ENCODE data around the gene ALG1L2. TPM values are rescaled to one million over a fixed set of nuclear protein-coding genes. Genes with fewer than 3 reads are reported as not detected.
"Not testable (repeated sequence)": the region's sequence is repeated elsewhere in the genome, so short reads cannot be mapped to it uniquely, and the experiment has no call there.

The ALG1L2 gene
- total RNA-seq, 1 donor from 2014 or later = 3.5 TPM

DNA sequence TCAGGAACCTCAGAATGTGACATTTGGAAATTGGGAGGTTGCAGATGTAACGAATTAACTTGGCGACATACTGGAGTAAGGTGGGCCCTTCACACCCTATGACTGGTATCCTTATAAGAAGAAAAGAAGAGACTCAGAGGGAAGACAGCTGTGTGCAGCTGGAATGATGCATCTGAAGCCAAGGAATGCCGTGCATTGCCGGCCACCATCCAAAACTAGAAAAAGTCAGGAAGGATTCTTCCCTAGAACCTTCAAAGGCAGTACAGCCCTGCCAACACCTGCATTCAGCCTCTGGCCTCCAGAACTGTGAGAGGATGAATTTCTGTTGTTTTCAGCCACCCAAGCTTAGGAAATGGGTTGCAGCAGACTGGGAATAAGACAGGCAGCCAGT, 23.4 kb upstream of the ALG1L2 start:
- H3K36me3 Mint-ChIP-seq (ENCODE audit: low read depth); H3K27ac Mint-ChIP-seq; ATAC-seq (ENCODE audit: low read depth); DNase-seq; intact Hi-C loops (cut with micrococcal nuclease); CTCF ChIA-PET; H3K4me1 Mint-ChIP-seq; H3K4me3 Mint-ChIP-seq; POLR2A ChIA-PET; H3K27me3 Mint-ChIP-seq; H3K9me3 Mint-ChIP-seq: not testable (repeated sequence)

DNA sequence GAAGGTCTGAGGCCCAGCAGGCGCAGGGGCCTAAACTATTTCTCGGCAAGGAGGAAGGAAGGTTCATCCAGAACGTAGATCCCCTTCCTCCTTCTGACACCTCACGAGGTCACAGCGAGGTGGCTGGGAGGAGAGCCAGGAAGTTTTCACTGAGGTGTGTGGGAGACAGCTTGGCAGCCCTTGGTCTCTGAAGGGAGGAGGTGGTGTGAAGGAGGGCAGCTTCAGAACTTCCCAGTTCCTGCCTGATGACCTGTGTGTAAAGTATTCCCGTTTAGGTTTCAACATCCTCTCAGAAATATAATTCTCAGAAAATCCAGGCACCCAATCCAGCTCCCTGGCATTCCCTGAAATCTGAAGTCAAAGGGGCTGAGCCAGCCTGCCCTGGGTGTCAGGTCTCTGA, 22.9 kb upstream of the ALG1L2 start:
- H3K27ac Mint-ChIP-seq; CTCF ChIA-PET; ATAC-seq (ENCODE audit: low read depth); H3K27me3 Mint-ChIP-seq; POLR2A ChIA-PET; DNase-seq; H3K4me3 Mint-ChIP-seq; H3K9me3 Mint-ChIP-seq; H3K4me1 Mint-ChIP-seq; H3K36me3 Mint-ChIP-seq (ENCODE audit: low read depth); intact Hi-C loops (cut with micrococcal nuclease): not testable (repeated sequence)

DNA sequence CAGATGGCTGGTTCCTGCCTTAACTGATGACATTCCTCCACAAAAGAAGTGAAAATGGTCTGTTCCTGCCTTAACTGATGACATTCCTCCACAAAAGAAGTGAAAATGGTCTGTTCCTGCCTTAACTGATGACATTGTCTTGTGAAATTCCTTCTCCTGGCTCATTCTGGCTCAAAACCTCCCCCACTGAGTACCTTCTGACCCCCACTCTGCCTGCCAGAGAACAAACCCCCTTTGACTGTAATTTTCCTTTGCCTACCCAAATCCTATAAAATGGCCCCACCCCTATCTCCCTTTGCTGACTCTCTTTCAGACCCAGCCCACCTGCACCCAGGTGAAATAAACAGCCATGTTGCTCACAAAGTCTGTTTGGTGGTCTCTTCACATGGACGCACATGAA, 22.5 kb upstream of the ALG1L2 start:
- H3K27me3 Mint-ChIP-seq; CTCF ChIA-PET; intact Hi-C loops (cut with micrococcal nuclease); POLR2A ChIA-PET; H3K4me3 Mint-ChIP-seq; H3K4me1 Mint-ChIP-seq; H3K36me3 Mint-ChIP-seq (ENCODE audit: low read depth); H3K9me3 Mint-ChIP-seq; ATAC-seq (ENCODE audit: low read depth); DNase-seq; H3K27ac Mint-ChIP-seq: not testable (repeated sequence)

DNA sequence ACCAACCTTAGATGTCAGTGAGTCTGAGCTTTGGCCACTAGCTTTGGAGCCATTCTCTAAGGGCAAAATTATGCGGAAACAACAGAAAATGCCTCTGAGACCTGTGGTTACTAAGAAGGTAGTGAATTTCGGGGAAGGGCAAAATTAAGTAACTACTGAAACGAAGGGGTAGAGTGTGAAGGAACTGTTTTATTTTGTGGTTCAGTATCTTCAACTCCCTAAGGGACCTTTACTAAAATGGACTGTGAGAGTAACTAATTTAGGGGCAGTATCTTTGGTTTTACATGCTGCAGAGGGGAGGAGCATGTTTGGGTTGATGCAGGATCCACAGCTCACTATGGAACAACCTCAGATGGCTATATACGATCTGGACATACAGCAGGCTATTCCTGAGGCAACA, 8.0 kb upstream of the ALG1L2 start:
- intact Hi-C loops (cut with micrococcal nuclease) = no loop called here
- Mint-ChIP-seq H3K27me3 (no peaks in the 10 kb centered on the region), H3K9me3 (peaks cover 2% of the 10 kb centered on the region), H3K36me3 (ENCODE audit: low read depth) (no peaks in the 10 kb centered on the region), H3K4me3 (no peak overlapping the region), H3K4me1 (no peaks in the 10 kb centered on the region), H3K27ac (no peak overlapping the region)
- ChIA-PET POLR2A (no interaction called here), CTCF (no interaction called here)
- DNase-seq (no peak), ATAC-seq (ENCODE audit: low read depth) (no peak)
- TF ChIP-seq CTCF (IDR thresholded peaks at IDR 0.05) = no peak

- ChIA-PET CTCF (no interaction called here), POLR2A (no interaction called here)
- intact Hi-C loops (cut with micrococcal nuclease) = no loop called here
- Mint-ChIP-seq H3K36me3 (ENCODE audit: low read depth) (no peaks in the 10 kb centered on the region), H3K27ac (no peak overlapping the region), H3K9me3 (peaks cover 2% of the 10 kb centered on the region), H3K4me3 (no peak overlapping the region), H3K4me1 (no peaks in the 10 kb centered on the region), H3K27me3 (peaks cover 11% of the 10 kb centered on the region)
- no peak for TF ChIP-seq CTCF (IDR thresholded peaks at IDR 0.05)
- no peak for ATAC-seq (ENCODE audit: low read depth)
- DNase-seq = no peak
Observed at GRCh38 chr3:130077636-130078035, 4.0 kb upstream of the ALG1L2 start.

- intact Hi-C loops (cut with micrococcal nuclease); ATAC-seq (ENCODE audit: low read depth); H3K27ac Mint-ChIP-seq; CTCF ChIA-PET; H3K9me3 Mint-ChIP-seq; H3K4me3 Mint-ChIP-seq; H3K4me1 Mint-ChIP-seq; POLR2A ChIA-PET; DNase-seq; H3K36me3 Mint-ChIP-seq (ENCODE audit: low read depth): not testable (repeated sequence)
- H3K27me3 Mint-ChIP-seq = peaks cover 12% of the 10 kb centered on the region
Observed at GRCh38 chr3:130083363-130084090, 1.9 kb downstream of the ALG1L2 start.

GRCh38 chr3:130084436-130084980, 2.9 kb downstream of the ALG1L2 start:
- no peak for DNase-seq
- no peaks in the 10 kb centered on the region for H3K36me3 Mint-ChIP-seq (ENCODE audit: low read depth)
- peaks cover 4% of the 10 kb centered on the region for H3K4me1 Mint-ChIP-seq
- no peak for TF ChIP-seq CTCF (IDR thresholded peaks at IDR 0.05)
- POLR2A ChIA-PET = no interaction called here
- no peak for ATAC-seq (ENCODE audit: low read depth)
- intact Hi-C loops (cut with micrococcal nuclease) = no loop called here
- H3K4me3 Mint-ChIP-seq = no peak overlapping the region
- H3K27me3 Mint-ChIP-seq = peaks cover 12% of the 10 kb centered on the region
- no peaks in the 10 kb centered on the region for H3K9me3 Mint-ChIP-seq
- CTCF ChIA-PET = no interaction called here
- H3K27ac Mint-ChIP-seq = no peak overlapping the region

All from activated B cell treated with CpG ODN at 0.5 μM for 24 hours (primary cell).